B cell (primary cell): ENCODE data around the gene LRP6.

Experiments used
- CTCF ChIP-seq: fragments of 200-600 bp; IDR thresholded peaks from one replicate; pipeline ENCODE4 v1.8.0; 2022; ENCODE audit warnings: antibody characterized with exemption, mild to moderate bottlenecking
- EZH2 ChIP-seq: IDR thresholded peaks from 2 replicates; pipeline ENCODE4 v1.6.1; 2012; ENCODE audit warnings: borderline replicate concordance, low read depth, mild to moderate bottlenecking, moderate library complexity, low read length; ENCODE audit not compliant: insufficient read depth, poor library complexity, severe bottlenecking

GRCh38 chr12:12301122-12301521, 34.3 kb upstream of the LRP6 start:
- TF ChIP-seq CTCF (no peak), EZH2 (no peak)
